Measurements from ENCODE around the gene FIZ1.
A peak's percentile ranks its signal among the peaks of the same experiment; 100 is the strongest.

DNA sequence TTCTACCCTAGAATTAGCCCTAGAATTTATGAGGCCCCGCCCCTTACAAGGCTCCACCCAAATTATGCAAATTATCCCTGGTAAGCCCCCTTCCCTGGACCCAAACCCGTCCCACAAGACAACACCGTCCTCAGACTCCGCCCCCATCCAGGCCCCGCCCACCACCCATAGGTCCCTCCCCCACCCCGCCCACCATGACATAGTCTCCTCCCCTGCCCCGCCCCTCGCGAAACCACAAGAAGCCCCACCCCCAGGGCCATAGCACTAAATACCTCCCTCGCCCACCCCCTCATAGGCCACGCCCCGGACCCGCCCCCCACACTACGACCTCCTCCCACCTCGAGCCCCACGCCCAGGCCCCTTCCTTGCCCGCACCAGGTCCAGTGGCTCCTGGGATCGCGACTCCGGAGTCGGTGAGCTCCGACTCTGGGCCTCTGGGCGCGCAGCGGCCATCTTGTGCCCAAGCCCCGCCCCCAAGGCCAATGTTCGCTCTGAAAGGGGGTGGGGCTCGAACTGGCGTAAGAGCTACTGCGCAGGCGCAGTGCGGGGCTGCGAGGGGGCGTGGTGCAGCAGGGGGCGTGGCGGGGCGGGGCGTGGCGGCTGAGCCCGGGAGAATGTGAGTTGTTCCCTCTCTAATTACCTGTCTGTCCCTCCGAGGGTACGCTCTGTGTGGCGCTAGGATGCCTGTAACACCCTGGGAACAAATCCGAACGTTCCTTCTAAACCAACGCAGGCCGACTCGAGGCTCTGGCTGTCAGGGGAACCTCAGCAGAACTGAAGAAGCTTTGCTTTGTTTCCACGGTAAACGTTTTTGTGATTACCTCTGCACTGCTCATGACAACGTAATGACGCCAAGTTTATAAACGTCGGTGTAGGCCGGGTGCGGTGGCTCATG is 25.0 kb upstream of the FIZ1 start, which contains the start of gene ZNF784:
- TF ChIP-seq RAD21 (IDR thresholded peaks at IDR 0.05; ENCODE audit: low read length), result no peak
- TF ChIP-seq MAFK (IDR thresholded peaks at IDR 0.05; ENCODE audit: low read depth, low read length), result no peak
- TF ChIP-seq, protein P1, sequence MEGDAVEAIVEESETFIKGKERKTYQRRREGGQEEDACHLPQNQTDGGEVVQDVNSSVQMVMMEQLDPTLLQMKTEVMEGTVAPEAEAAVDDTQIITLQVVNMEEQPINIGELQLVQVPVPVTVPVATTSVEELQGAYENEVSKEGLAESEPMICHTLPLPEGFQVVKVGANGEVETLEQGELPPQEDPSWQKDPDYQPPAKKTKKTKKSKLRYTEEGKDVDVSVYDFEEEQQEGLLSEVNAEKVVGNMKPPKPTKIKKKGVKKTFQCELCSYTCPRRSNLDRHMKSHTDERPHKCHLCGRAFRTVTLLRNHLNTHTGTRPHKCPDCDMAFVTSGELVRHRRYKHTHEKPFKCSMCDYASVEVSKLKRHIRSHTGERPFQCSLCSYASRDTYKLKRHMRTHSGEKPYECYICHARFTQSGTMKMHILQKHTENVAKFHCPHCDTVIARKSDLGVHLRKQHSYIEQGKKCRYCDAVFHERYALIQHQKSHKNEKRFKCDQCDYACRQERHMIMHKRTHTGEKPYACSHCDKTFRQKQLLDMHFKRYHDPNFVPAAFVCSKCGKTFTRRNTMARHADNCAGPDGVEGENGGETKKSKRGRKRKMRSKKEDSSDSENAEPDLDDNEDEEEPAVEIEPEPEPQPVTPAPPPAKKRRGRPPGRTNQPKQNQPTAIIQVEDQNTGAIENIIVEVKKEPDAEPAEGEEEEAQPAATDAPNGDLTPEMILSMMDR (conservative IDR thresholded peaks at IDR 0.05; ENCODE audit: low read depth, low read length), result no peak
- TF ChIP-seq POLR2A (IDR thresholded peaks at IDR 0.05; ENCODE audit: low read depth, low read length), result peak; percentile 85
- no peak for TF ChIP-seq RFX5 (IDR thresholded peaks at IDR 0.05; ENCODE audit: low read depth, low read length)
- TF ChIP-seq MAZ (IDR thresholded peaks at IDR 0.05; ENCODE audit: borderline replicate concordance, low read depth, low read length), result peak; percentile 83; the same call in 1 of the 2 replicates
- TF ChIP-seq CHD1 (IDR thresholded peaks at IDR 0.05; ENCODE audit: low read depth, low read length), result no peak
- TF ChIP-seq FOS (IDR thresholded peaks at IDR 0.05; ENCODE audit: low read depth, low read length), result no peak
- TF ChIP-seq CEBPB (IDR thresholded peaks at IDR 0.05; ENCODE audit: low read depth, low read length), result no peak
- TF ChIP-seq, protein P2, sequence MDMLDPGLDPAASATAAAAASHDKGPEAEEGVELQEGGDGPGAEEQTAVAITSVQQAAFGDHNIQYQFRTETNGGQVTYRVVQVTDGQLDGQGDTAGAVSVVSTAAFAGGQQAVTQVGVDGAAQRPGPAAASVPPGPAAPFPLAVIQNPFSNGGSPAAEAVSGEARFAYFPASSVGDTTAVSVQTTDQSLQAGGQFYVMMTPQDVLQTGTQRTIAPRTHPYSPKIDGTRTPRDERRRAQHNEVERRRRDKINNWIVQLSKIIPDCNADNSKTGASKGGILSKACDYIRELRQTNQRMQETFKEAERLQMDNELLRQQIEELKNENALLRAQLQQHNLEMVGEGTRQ (IDR thresholded peaks at IDR 0.05; ENCODE audit: low read depth, low read length), result no peak; the same call in 1 of the 2 replicates
- no peak for TF ChIP-seq NFE2L2 (IDR thresholded peaks at IDR 0.05; ENCODE audit: low read depth, low read length)
- peak; percentile 17; the same call in 1 of the 2 replicates for TF ChIP-seq MXI1 (IDR thresholded peaks at IDR 0.05; ENCODE audit: borderline replicate concordance, low read depth, low read length)
